Smooth muscle cell (in vitro differentiated cells): ENCODE measurements around the gene KCNQ2. TPM values are rescaled to one million over a fixed set of nuclear protein-coding genes. Genes with fewer than 3 reads are reported as not detected.

Source experiments
- DNase-seq: peaks from one replicate; lab custom pipeline; 2025; ENCODE audit not compliant: unreplicated experiment; lab: John Stamatoyannopoulos, UW
- H2AFZ ChIP-seq: fragments of 200-600 bp; sonication (generic); 2 replicates; pipeline ENCODE4 v1.6.0; 2016; ENCODE audit warnings: antibody characterized with exemption, low read depth, mild to moderate bottlenecking
- H3F3A ChIP-seq: fragments of 200-600 bp; sonication (generic); 2 replicates; pipeline ENCODE4 v1.6.0; 2017; ENCODE audit warnings: antibody characterized with exemption, low read depth
- H3K27ac ChIP-seq: fragments of 200-600 bp; sonication (generic); 2 replicates; pipeline ENCODE4 v1.5.1; 2016; ENCODE audit warnings: low read depth, mild to moderate bottlenecking
- H3K27me3 ChIP-seq: fragments of 200-600 bp; sonication (generic); 2 replicates; pipeline ENCODE4 v1.6.1; 2016; ENCODE audit warnings: low read depth, mild to moderate bottlenecking
- H3K36me3 ChIP-seq: fragments of 200-600 bp; sonication (generic); 2 replicates; pipeline ENCODE4 v1.5.1; 2016; ENCODE audit warnings: low read depth
- H3K4me1 ChIP-seq: fragments of 200-600 bp; sonication (generic); 2 replicates; pipeline ENCODE4 v1.5.1; 2016; ENCODE audit warnings: low read depth
- H3K4me2 ChIP-seq: fragments of 200-600 bp; sonication (generic); 2 replicates; pipeline ENCODE4 v1.6.0; 2016; ENCODE audit warnings: mild to moderate bottlenecking
- H3K4me3 ChIP-seq: fragments of 200-600 bp; sonication (generic); 2 replicates; pipeline ENCODE4 v1.5.1; 2016; ENCODE audit warnings: mild to moderate bottlenecking
- H3K79me2 ChIP-seq: fragments of 200-600 bp; sonication (generic); 2 replicates; pipeline ENCODE4 v1.6.0; 2016; ENCODE audit warnings: low read depth, mild to moderate bottlenecking
- H3K9ac ChIP-seq: fragments of 200-600 bp; sonication (generic); 2 replicates; pipeline ENCODE4 v1.6.0; 2016; ENCODE audit warnings: low read depth
- H3K9me3 ChIP-seq: fragments of 200-600 bp; sonication (generic); replicated peaks from 2 replicates; pipeline ENCODE4 v1.5.1; 2016; ENCODE audit warnings: low read depth
- H4K20me1 ChIP-seq: fragments of 200-600 bp; sonication (generic); 2 replicates; pipeline ENCODE4 v1.6.0; 2016; ENCODE audit warnings: low read depth
- WGBS: methylation state at CpG from one replicate; pipeline ENCODE4 v1.1.7; 2016; ENCODE audit warnings: low lambda C conversion rate; 5-methylcytosine and 5-hydroxymethylcytosine counted together
- polyA plus RNA-seq: library from polyadenylated mRNA; unstranded; fragments of >200 nt; fragmentation: Nextera tagmentation; extraction: Ambion mirVana; gene quantifications from 2 replicates; pipeline ENCODE4 v1.2.1, GENCODE V29; 2016
- total RNA-seq: library from RNA; depleted of rRNA; stranded (reverse); fragments of >200 nt; gene quantifications from 2 replicates; pipeline ENCODE4 v1.2.3, GENCODE V29; 2014
- TF ChIP-seq, protein P1 (sequence below): fragments of 200-600 bp; sonication (generic); IDR thresholded peaks from 2 replicates; pipeline ENCODE4 v1.5.1; 2017; ENCODE audit warnings: borderline replicate concordance, mild to moderate bottlenecking, antibody characterized with exemption; ENCODE audit not compliant: insufficient read depth, poor library complexity, severe bottlenecking

KCNQ2 gene
- total and polyA plus RNA-seq, 2 experiments from 2014 or later = 5.1 to 5.7 TPM

DNA sequence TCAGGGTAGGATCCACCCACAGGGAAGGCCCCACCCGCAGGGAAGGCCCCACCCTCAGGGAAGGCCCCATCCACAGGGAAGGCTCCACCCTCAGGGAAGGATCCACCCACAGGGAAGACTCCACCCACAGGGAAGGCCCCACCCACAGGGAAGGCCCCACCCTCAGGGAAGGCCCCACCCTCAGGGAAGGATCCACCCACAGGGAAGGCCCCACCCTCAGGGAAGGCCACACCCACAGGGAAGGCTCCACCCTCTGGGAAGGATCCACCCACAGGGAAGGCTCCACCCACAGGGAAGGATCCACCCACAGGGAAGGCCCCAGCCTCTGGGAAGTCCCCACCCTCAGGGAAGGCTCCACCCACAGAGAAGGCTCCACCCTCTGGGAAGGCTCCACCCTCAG, 40.5 kb downstream of the KCNQ2 start:
- TF ChIP-seq, protein P1, sequence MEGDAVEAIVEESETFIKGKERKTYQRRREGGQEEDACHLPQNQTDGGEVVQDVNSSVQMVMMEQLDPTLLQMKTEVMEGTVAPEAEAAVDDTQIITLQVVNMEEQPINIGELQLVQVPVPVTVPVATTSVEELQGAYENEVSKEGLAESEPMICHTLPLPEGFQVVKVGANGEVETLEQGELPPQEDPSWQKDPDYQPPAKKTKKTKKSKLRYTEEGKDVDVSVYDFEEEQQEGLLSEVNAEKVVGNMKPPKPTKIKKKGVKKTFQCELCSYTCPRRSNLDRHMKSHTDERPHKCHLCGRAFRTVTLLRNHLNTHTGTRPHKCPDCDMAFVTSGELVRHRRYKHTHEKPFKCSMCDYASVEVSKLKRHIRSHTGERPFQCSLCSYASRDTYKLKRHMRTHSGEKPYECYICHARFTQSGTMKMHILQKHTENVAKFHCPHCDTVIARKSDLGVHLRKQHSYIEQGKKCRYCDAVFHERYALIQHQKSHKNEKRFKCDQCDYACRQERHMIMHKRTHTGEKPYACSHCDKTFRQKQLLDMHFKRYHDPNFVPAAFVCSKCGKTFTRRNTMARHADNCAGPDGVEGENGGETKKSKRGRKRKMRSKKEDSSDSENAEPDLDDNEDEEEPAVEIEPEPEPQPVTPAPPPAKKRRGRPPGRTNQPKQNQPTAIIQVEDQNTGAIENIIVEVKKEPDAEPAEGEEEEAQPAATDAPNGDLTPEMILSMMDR = no peak
- Histone ChIP-seq H3K4me3 (no peak overlapping the region), H2AFZ (no peak overlapping the region), H3K27me3 (no peaks in the 10 kb centered on the region), H4K20me1 (no peaks in the 10 kb centered on the region), H3K4me2 (no peak overlapping the region), H3K27ac (no peak overlapping the region), H3K79me2 (no peaks in the 10 kb centered on the region), H3K36me3 (no peaks in the 10 kb centered on the region), H3K9ac (no peak overlapping the region), H3F3A (no peaks in the 10 kb centered on the region), H3K4me1 (no peaks in the 10 kb centered on the region), H3K9me3 (no peaks in the 10 kb centered on the region)
- WGBS = no CpG with 5 or more reads among the region's 1 CpG
- no peak for DNase-seq

DNA sequence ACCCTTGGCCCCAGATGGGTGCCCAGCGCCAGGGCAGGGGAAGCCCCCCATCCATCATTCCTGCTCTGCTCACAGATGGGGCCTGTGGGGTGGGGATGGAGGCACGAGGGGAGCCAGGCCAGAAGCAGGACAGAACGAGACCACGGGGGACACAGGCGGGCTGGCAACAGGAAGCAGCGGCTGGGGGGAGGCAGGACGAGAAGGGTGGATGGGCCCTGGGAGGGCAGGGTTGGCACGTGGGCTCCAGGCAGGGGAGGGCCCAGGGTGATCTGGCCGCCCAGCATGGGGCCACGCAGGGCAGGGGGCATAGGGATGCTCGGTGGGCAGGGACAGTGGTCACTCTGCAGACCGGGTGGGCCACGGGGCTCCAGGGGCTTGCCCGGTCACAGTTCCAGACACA, 41.6 kb downstream of the KCNQ2 start:
- no peak for DNase-seq
- Histone ChIP-seq H3K4me2 (no peak overlapping the region), H3F3A (no peaks in the 10 kb centered on the region), H4K20me1 (no peaks in the 10 kb centered on the region), H3K27ac (no peak overlapping the region), H3K9me3 (no peaks in the 10 kb centered on the region), H3K4me1 (no peaks in the 10 kb centered on the region), H2AFZ (no peak overlapping the region), H3K79me2 (no peaks in the 10 kb centered on the region), H3K36me3 (no peaks in the 10 kb centered on the region), H3K27me3 (no peaks in the 10 kb centered on the region), H3K4me3 (no peak overlapping the region), H3K9ac (no peak overlapping the region)
- WGBS = 100% methylated on average over 7 of the region's 14 CpGs
- TF ChIP-seq, protein P1 = no peak

- Histone ChIP-seq H3K4me3 (no peak overlapping the region), H3K4me1 (no peaks in the 10 kb centered on the region), H2AFZ (no peak overlapping the region), H3K27ac (no peak overlapping the region), H3K9me3 (no peaks in the 10 kb centered on the region), H3K79me2 (no peaks in the 10 kb centered on the region), H3K36me3 (no peaks in the 10 kb centered on the region), H3K4me2 (no peak overlapping the region), H3K9ac (no peak overlapping the region), H3F3A (no peaks in the 10 kb centered on the region), H4K20me1 (no peaks in the 10 kb centered on the region), H3K27me3 (no peaks in the 10 kb centered on the region)
- no peak for DNase-seq
- 93% methylated on average over 12 of the region's 15 CpGs for WGBS
- TF ChIP-seq, protein P1 = no peak
Observed at GRCh38 chr20:63429992-63430391, 42.5 kb downstream of the KCNQ2 start.

DNA sequence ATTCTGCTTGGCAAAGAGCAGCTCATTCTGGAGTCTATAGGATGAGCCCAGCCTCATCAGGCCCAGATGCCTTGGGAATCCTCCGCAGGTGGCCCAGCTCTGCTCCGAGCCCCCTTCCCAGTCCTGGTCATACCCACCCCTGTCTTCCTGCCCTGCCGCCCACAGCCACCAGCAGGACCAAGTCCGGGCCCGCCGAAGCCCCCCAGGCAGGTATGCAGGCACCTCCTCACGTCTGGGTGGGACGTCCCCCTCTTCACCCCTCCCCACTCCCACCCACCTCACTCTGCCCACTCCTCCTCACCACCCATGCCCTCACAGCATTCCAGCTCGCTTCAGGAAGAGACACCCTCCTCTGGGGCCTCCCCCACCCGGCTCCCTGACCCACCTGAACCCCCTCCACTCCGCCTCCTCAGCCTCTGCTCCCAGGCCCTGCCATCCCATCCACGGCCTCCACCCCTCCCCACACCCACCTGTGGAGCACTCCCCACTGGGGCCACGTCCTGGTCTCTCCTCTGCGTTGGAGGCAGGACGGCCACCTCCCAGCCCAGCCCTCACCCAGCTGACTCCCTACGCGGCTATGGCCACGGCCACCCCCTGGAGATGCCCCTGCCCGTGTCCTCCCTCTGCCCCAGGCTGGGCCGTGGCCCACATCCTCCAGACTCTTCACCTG, 43.4 kb downstream of the KCNQ2 start:
- H3K9ac ChIP-seq = no peak overlapping the region
- H3K9me3 ChIP-seq = no peaks in the 10 kb centered on the region
- no peaks in the 10 kb centered on the region for H3K79me2 ChIP-seq
- TF ChIP-seq, protein P1 = no peak
- no peak for DNase-seq
- no peaks in the 10 kb centered on the region for H3F3A ChIP-seq
- H3K4me3 ChIP-seq = no peak overlapping the region
- H3K4me1 ChIP-seq = no peaks in the 10 kb centered on the region
- no peak overlapping the region for H2AFZ ChIP-seq
- H4K20me1 ChIP-seq = no peaks in the 10 kb centered on the region
- H3K4me2 ChIP-seq = no peak overlapping the region
- no peaks in the 10 kb centered on the region for H3K36me3 ChIP-seq
- no peaks in the 10 kb centered on the region for H3K27me3 ChIP-seq
- H3K27ac ChIP-seq = no peak overlapping the region
- WGBS = 95% methylated on average over 7 of the region's 20 CpGs
